H1 (cell line): ENCODE results near the gene CXCR1. TPM values are rescaled to one million over a fixed set of nuclear protein-coding genes. Genes with fewer than 3 reads are reported as not detected.

Source experiments
- CTCF ChIA-PET: fragments of 300-600 bp; sonication (Branson Sonifier 250); formaldehyde crosslinking; loops from one replicate; lab custom pipeline; 2021; ENCODE audit not compliant: partially characterized antibody; lab: Charles Lee
- POLR2A ChIA-PET: fragments of 300-600 bp; sonication (Branson Sonifier 250); formaldehyde crosslinking; loops from one replicate; lab custom pipeline; 2021; ENCODE audit warnings: inconsistent platforms; ENCODE audit not compliant: partially characterized antibody; lab: Charles Lee
- DNase-seq, 2 experiments: peaks; one replicate each; pipeline versions ENCODE4 v3.0.0 to v3.0.0-alpha.2; 2010 to 2022; ENCODE audit warnings: low spot score in 2 of 2, low read depth in 1 of 2, mixed read lengths in 1 of 2
- FAIRE-seq: peaks from 2 replicates; lab custom pipeline; 2011; peaks lifted over from hg19 to GRCh38; lab: Jason Lieb, UNC
- H2AFZ ChIP-seq: 2 replicates; pipeline ENCODE4 v1.8.1; 2012; ENCODE audit warnings: low read length, inconsistent platforms
- H2AK5ac ChIP-seq: 2 replicates; pipeline ENCODE4 v1.6.1; 2013; ENCODE audit warnings: low read depth, low read length
- H2BK120ac ChIP-seq: replicated peaks from 2 replicates; pipeline ENCODE3; 2013; ENCODE audit warnings: low read depth, low read length, inconsistent platforms
- H2BK12ac ChIP-seq: 2 replicates; pipeline ENCODE4 v1.6.1; 2013; ENCODE audit warnings: low read depth, low read length
- H2BK15ac ChIP-seq: 2 replicates; pipeline ENCODE4 v1.6.1; 2013; ENCODE audit warnings: low read length
- H2BK20ac ChIP-seq: 2 replicates; pipeline ENCODE4 v1.6.1; 2013; ENCODE audit warnings: low read length
- H2BK5ac ChIP-seq: 2 replicates; pipeline ENCODE4 v1.6.1; 2013; ENCODE audit warnings: low read depth, low read length
- H3K14ac ChIP-seq: 2 replicates; pipeline ENCODE4 v1.6.1; 2013; ENCODE audit warnings: inconsistent platforms; ENCODE audit not compliant: insufficient read length
- H3K18ac ChIP-seq: 2 replicates; pipeline ENCODE4 v1.6.1; 2013; ENCODE audit warnings: low read length; ENCODE audit errors: extremely low read depth
- H3K23ac ChIP-seq: 2 replicates; pipeline ENCODE4 v1.6.1; 2013; ENCODE audit warnings: inconsistent platforms; ENCODE audit not compliant: insufficient read length
- H3K23me2 ChIP-seq: 2 replicates; pipeline ENCODE4 v1.6.1; 2013; ENCODE audit warnings: low read depth, low read length
- H3K27ac ChIP-seq: 2 replicates; pipeline ENCODE4 v1.6.1; 2011; ENCODE audit warnings: low read depth, low read length, inconsistent platforms
- H3K27me3 ChIP-seq, 4 experiments: replicated peaks in 1 of 4; 1 replicate in 1 of 4; 2 replicates in 3 of 4; pipeline versions ENCODE4 v1.6.1 to v1.8.1; 2011 to 2013; ENCODE audit warnings: low read length in 3 of 4, mild to moderate bottlenecking in 3 of 4, inconsistent platforms in 2 of 4, mixed read lengths in 2 of 4, moderate library complexity in 1 of 4; ENCODE audit not compliant: control insufficient read depth in 3 of 4, insufficient read depth in 3 of 4; ENCODE audit errors: extremely low read depth in 1 of 4
- H3K36me3 ChIP-seq, 4 experiments: 2 replicates each; pipeline versions ENCODE4 v1.6.1 to v1.8.1; 2011 to 2013; ENCODE audit warnings: mild to moderate bottlenecking in 4 of 4, low read length in 3 of 4, moderate library complexity in 2 of 4, control low read depth in 1 of 4, inconsistent platforms in 1 of 4; ENCODE audit not compliant: insufficient read depth in 4 of 4, control insufficient read depth in 2 of 4
- H3K4ac ChIP-seq: replicated peaks from 2 replicates; pipeline ENCODE3; 2013; ENCODE audit warnings: low read length, low read depth, mixed read lengths, inconsistent platforms; ENCODE audit not compliant: insufficient read length
- H3K4me1 ChIP-seq, 4 experiments: replicated peaks in 1 of 4; 1 replicate in 1 of 4; 2 replicates in 3 of 4; pipeline versions ENCODE4 v1.6.1 to v1.8.1; 2011 to 2013; ENCODE audit warnings: low read length in 3 of 4, inconsistent platforms in 2 of 4, mixed read lengths in 1 of 4; ENCODE audit not compliant: insufficient read depth in 4 of 4, control insufficient read depth in 3 of 4
- H3K4me2 ChIP-seq, 2 experiments: 2 replicates each; pipeline versions ENCODE4 v1.6.1 to v1.8.1; 2011 to 2013; ENCODE audit warnings: low read depth in 2 of 2, low read length in 2 of 2, control low read depth in 1 of 2, inconsistent platforms in 1 of 2, mild to moderate bottlenecking in 1 of 2; ENCODE audit not compliant: insufficient read depth in 1 of 2
- H3K4me3 ChIP-seq, 4 experiments: fragments of 200-600, 300-600 bp in 1 of 4; sonication (generic), shearing (Covaris generic), sonication (Bioruptor Twin) in 1 of 4; 2 replicates each; pipeline versions ENCODE4 v1.5.1 to v1.8.1; 2011 to 2016; ENCODE audit warnings: low read length in 4 of 4, low read depth in 3 of 4, control low read depth in 2 of 4, inconsistent platforms in 2 of 4, mild to moderate bottlenecking in 2 of 4, mixed read lengths in 1 of 4, moderate library complexity in 1 of 4; ENCODE audit not compliant: insufficient read depth in 2 of 4; ENCODE audit errors: extremely low read depth in 1 of 4
- H3K56ac ChIP-seq: replicated peaks from 2 replicates; pipeline ENCODE3; 2013; ENCODE audit warnings: low read depth, mild to moderate bottlenecking, mixed read lengths, low read length, inconsistent platforms; ENCODE audit not compliant: insufficient read length
- H3K79me1 ChIP-seq: 2 replicates; pipeline ENCODE4 v1.6.1; 2013; ENCODE audit warnings: low read depth, low read length, control low read depth
- H3K79me2 ChIP-seq, 2 experiments: 2 replicates each; pipeline versions ENCODE4 v1.6.1 to v1.8.1; 2012 to 2013; ENCODE audit warnings: low read length in 2 of 2, mild to moderate bottlenecking in 2 of 2, inconsistent platforms in 1 of 2; ENCODE audit not compliant: insufficient read depth in 2 of 2, control insufficient read depth in 1 of 2
- H3K9ac ChIP-seq, 4 experiments: replicated peaks in 1 of 4; 1 replicate in 1 of 4; 2 replicates in 3 of 4; pipeline versions ENCODE4 v1.6.1 to v1.8.1; 2011 to 2013; ENCODE audit warnings: low read depth in 3 of 4, low read length in 3 of 4, control low read depth in 2 of 4, mild to moderate bottlenecking in 2 of 4, moderate library complexity in 2 of 4, inconsistent platforms in 1 of 4; ENCODE audit errors: extremely low read depth in 1 of 4
- H3K9me3 ChIP-seq, 2 experiments: 2 replicates each; pipeline versions ENCODE4 v1.6.1 to v1.8.1; 2012 to 2013; ENCODE audit warnings: mild to moderate bottlenecking in 2 of 2, moderate library complexity in 2 of 2, control low read depth in 1 of 2, inconsistent platforms in 1 of 2, low read depth in 1 of 2, low read length in 1 of 2, mixed read lengths in 1 of 2; ENCODE audit not compliant: insufficient read depth in 2 of 2
- H4K20me1 ChIP-seq, 2 experiments: replicated peaks in 1 of 2; 2 replicates each; pipeline versions ENCODE3 to v1.8.1; 2011 to 2013; ENCODE audit warnings: inconsistent platforms in 2 of 2, low read length in 2 of 2, mild to moderate bottlenecking in 1 of 2; ENCODE audit not compliant: insufficient read depth in 2 of 2, control insufficient read depth in 1 of 2
- H4K5ac ChIP-seq: 2 replicates; pipeline ENCODE4 v1.6.1; 2013; ENCODE audit warnings: low read length, low read depth, mixed read lengths, inconsistent platforms; ENCODE audit not compliant: insufficient read length
- H4K8ac ChIP-seq: 2 replicates; pipeline ENCODE4 v1.8.0; 2013; ENCODE audit warnings: mild to moderate bottlenecking, moderate library complexity, low read length, inconsistent platforms; ENCODE audit not compliant: insufficient read depth; ENCODE audit errors: extremely low read depth
- H4K91ac ChIP-seq: replicated peaks from 2 replicates; pipeline ENCODE3; 2013; ENCODE audit warnings: low read length, mixed read lengths, inconsistent platforms; ENCODE audit not compliant: insufficient read length
- CREB1 ChIP-seq: IDR thresholded peaks from 2 replicates; pipeline ENCODE4 v1.6.1; 2012; ENCODE audit warnings: inconsistent platforms
- FOSL1 ChIP-seq: IDR thresholded peaks from 2 replicates; pipeline ENCODE4 v1.6.1; 2011; ENCODE audit warnings: mild to moderate bottlenecking, low read depth, low read length, moderate library complexity; ENCODE audit not compliant: insufficient read depth
- HDAC2 ChIP-seq, 2 experiments: fragments of 300-600 bp in 1 of 2; sonication (generic) in 1 of 2; IDR thresholded peaks; 2 replicates each; pipeline ENCODE4 v1.6.1; 2011 to 2012; ENCODE audit warnings: low read depth in 2 of 2, low read length in 2 of 2, mild to moderate bottlenecking in 2 of 2, moderate library complexity in 2 of 2, borderline replicate concordance in 1 of 2, inconsistent platforms in 1 of 2
- POU5F1 ChIP-seq: IDR thresholded peaks from 2 replicates; pipeline ENCODE4 v1.6.1; 2011; ENCODE audit warnings: low read depth, mild to moderate bottlenecking, low read length, moderate library complexity
- RAD21 ChIP-seq, 2 experiments: IDR thresholded peaks in 1 of 2; conservative IDR thresholded peaks in 1 of 2; 2 replicates each; pipeline ENCODE4 v1.6.1; 2011; ENCODE audit warnings: low read depth in 2 of 2, low read length in 2 of 2, improper control_type of control experiment in 1 of 2, inconsistent platforms in 1 of 2, mild to moderate bottlenecking in 1 of 2, moderate library complexity in 1 of 2
- RFX5 ChIP-seq: IDR thresholded peaks from 2 replicates; pipeline ENCODE4 v1.6.1; 2011; ENCODE audit warnings: low read depth, low read length, improper control_type of control experiment, borderline replicate concordance
- RNF2 ChIP-seq: fragments of 200-900, 300-1000 bp; sonication (generic); IDR thresholded peaks from 2 replicates; pipeline ENCODE4 v1.7.1; 2016; ENCODE audit warnings: borderline replicate concordance, low read depth, mild to moderate bottlenecking, antibody characterized with exemption, low read length; ENCODE audit not compliant: poor library complexity, severe bottlenecking; ENCODE audit errors: missing control alignments
- SAP30 ChIP-seq: fragments of 300-600 bp; sonication (generic); IDR thresholded peaks from 2 replicates; pipeline ENCODE4 v1.7.1; 2012; ENCODE audit warnings: low read length, moderate library complexity, mild to moderate bottlenecking, inconsistent platforms; ENCODE audit not compliant: insufficient read depth, insufficient replicate concordance
- SUZ12 ChIP-seq: fragments of 200-600 bp; sonication (generic); IDR thresholded peaks from 2 replicates; pipeline ENCODE4 v1.6.1; 2012; ENCODE audit warnings: mild to moderate bottlenecking, inconsistent platforms, low read length, moderate library complexity, mixed read lengths
- WGBS, 2 experiments: shearing (Covaris generic) in 1 of 2; methylation state at CpG; one replicate each; pipeline versions ENCODE4 v1.1.6 to v1.1.7; 2013 to 2015; ENCODE audit warnings: low lambda C conversion rate in 2 of 2, mixed read lengths in 2 of 2, inconsistent platforms in 1 of 2, low coverage in 1 of 2, missing lambda C conversion rate in 1 of 2; ENCODE audit not compliant: insufficient replicate concordance in 2 of 2, insufficient coverage in 1 of 2, insufficient read length in 1 of 2; ENCODE audit errors: extremely low coverage in 1 of 2, missing lambda C conversion rate in 1 of 2; 5-methylcytosine and 5-hydroxymethylcytosine counted together
- polyA plus RNA-seq, 7 experiments: library from polyadenylated mRNA; depleted of rRNA in 3 of 7; stranded (reverse) in 5 of 7; unstranded in 2 of 7; fragments of >200 nt in 5 of 7; fragments of 200-250 nt in 2 of 7; gene quantifications; 1 replicate in 5 of 7; 2 replicates in 1 of 7; 4 replicates in 1 of 7; pipeline versions ENCODE4 v1.2.1 to v1.2.3, GENCODE V29; 2011 to 2013; ENCODE audit warnings: missing spikeins in 2 of 7, mixed read lengths in 2 of 7
- total RNA-seq: library from RNA; stranded (reverse); fragmentation: NEBNext Ultra II Directional; extraction: Animal tissue kit (Norgen Biotek cat#: 25700); gene quantifications from 2 replicates; pipeline ENCODE4 v1.2.1, GENCODE V29; 2021
- TF ChIP-seq, protein P1 (sequence below), 3 experiments: IDR thresholded peaks; 1 replicate in 2 of 3; 2 replicates in 1 of 3; pipeline versions ENCODE4 v1.5.1 to v1.6.1; 2011; ENCODE audit warnings: low read length in 3 of 3, mild to moderate bottlenecking in 3 of 3, inconsistent platforms in 2 of 3, low read depth in 1 of 3, moderate library complexity in 1 of 3; ENCODE audit not compliant: insufficient read depth in 1 of 3; ENCODE audit errors: control extremely low read depth in 1 of 3

Gene CXCR1
- total and polyA plus RNA-seq, 2 of the 8 experiments (the other 6 are each of a cell fraction or from before 2014, with no cell fraction given), result not detected

DNA sequence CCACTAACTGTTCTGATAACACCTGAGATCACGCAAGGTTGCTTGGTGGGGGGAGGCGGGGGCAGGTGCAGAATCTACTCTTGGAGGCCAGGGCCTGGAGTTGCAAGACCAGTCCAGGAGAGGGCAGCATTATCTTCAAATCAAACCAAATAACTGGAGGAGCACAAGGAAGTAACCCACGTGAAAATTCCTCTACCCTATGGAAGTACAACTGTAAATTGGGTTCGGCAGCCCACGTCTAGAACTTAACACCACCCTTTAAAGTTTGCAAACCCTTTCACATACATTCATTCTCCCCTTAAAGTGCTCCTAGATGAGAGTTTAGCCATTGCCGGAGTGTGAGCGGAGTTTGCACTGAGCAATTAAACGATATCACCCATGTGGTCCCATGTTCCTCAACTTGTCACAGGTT is 19.6 kb upstream of the CXCR1 start:
- Histone ChIP-seq H2BK120ac (no peak overlapping the region), H3K14ac (no peak overlapping the region), H2BK5ac (no peak overlapping the region), H2BK12ac (no peak overlapping the region), H4K20me1 (no peaks in the 10 kb centered on the region), H3K79me1 (no peaks in the 10 kb centered on the region), H3K9me3 (no peaks in the 10 kb centered on the region), H2AK5ac (no peak overlapping the region), H3K4me2 (no peak overlapping the region), H2BK20ac (no peak overlapping the region), H3K18ac (no peak overlapping the region), H3K56ac (no peak overlapping the region), H4K91ac (peak overlapping the region; percentile 58), H3K27me3 (no peaks in the 10 kb centered on the region), H3K23ac (no peak overlapping the region), H3K9ac (no peak overlapping the region), H3K23me2 (no peaks in the 10 kb centered on the region), H4K5ac (no peak overlapping the region), H2AFZ (peak overlapping the region; percentile 100), H3K4ac (no peak overlapping the region), H4K8ac (no peak overlapping the region), H3K4me1 (peaks cover 0 to 4% (median 0%) of the 10 kb centered on the region in 4 experiments; a peak in 1 of 7 replicates), H3K79me2 (no peaks in the 10 kb centered on the region), H3K27ac (no peak overlapping the region), H3K4me3 (no peak overlapping the region), H2BK15ac (no peak overlapping the region), H3K36me3 (no peaks in the 10 kb centered on the region)
- DNase-seq (peak; percentile 34 to 78), FAIRE-seq (peak; percentile 87)
- TF ChIP-seq POU5F1 (no peak), FOSL1 (no peak), RFX5 (no peak), CREB1 (no peak), SUZ12 (no peak), RNF2 (no peak), RAD21 (IDR thresholded peaks at IDR 0.05 in 1 of 2, conservative IDR thresholded peaks at IDR 0.05 in 1 of 2; ENCODE audit: low read depth in 2 of 2, low read length in 2 of 2) (peak; percentile 72 to 81), HDAC2 (IDR thresholded peaks at IDR 0.05; ENCODE audit: borderline replicate concordance in 1 of 2, low read depth in 2 of 2, low read length in 2 of 2) (no peak), SAP30 (no peak)
- TF ChIP-seq, protein P1, sequence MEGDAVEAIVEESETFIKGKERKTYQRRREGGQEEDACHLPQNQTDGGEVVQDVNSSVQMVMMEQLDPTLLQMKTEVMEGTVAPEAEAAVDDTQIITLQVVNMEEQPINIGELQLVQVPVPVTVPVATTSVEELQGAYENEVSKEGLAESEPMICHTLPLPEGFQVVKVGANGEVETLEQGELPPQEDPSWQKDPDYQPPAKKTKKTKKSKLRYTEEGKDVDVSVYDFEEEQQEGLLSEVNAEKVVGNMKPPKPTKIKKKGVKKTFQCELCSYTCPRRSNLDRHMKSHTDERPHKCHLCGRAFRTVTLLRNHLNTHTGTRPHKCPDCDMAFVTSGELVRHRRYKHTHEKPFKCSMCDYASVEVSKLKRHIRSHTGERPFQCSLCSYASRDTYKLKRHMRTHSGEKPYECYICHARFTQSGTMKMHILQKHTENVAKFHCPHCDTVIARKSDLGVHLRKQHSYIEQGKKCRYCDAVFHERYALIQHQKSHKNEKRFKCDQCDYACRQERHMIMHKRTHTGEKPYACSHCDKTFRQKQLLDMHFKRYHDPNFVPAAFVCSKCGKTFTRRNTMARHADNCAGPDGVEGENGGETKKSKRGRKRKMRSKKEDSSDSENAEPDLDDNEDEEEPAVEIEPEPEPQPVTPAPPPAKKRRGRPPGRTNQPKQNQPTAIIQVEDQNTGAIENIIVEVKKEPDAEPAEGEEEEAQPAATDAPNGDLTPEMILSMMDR (IDR thresholded peaks at IDR 0.05; ENCODE audit: control extremely low read depth in 1 of 3, insufficient read depth in 1 of 3, low read depth in 1 of 3, low read length in 3 of 3), result peak; percentile 73 to 87 (median 74)
- WGBS, 2 experiments, result 57% methylated on average over 8 of the region's 8 CpGs; no CpG with 5 or more reads in 1 of the 2 experiments
- CTCF ChIA-PET, result interaction anchor here (1.1 to 2.4 kb wide), 4 partner anchors 19 to 47 kb away, joined by 4 to 8 read pairs (median 4); no protein-coding TSS in a partner anchor
- POLR2A ChIA-PET, result no interaction called here
